Upper lobe of left lung (tissue), 6 donors: ENCODE measurements around the gene CST8. TPM values are rescaled to one million over a fixed set of nuclear protein-coding genes. Genes with fewer than 3 reads are reported as not detected.

Experiments used
- ATAC-seq, 2 donors: fragments of 200-7000 bp; cut with Tn5 transposase; one replicate each; pipeline ENCODE4 v1.9.1; 2022; ENCODE audit warnings: mild to moderate bottlenecking in 2 of 2, moderate library complexity in 2 of 2; ENCODE audit not compliant: low FRiP score in 2 of 2
- DNase-seq, 2 donors: peaks; one replicate each; pipeline ENCODE4 v3.0.0-alpha.2; 2019 to 2020
- H3K27ac ChIP-seq, 4 donors: fragments of 200-600 bp; sonication (generic); one replicate each; pipeline ENCODE4 v1.5.1; 2016 to 2019
- H3K27me3 ChIP-seq, 4 donors: fragments of 200-600 bp; sonication (generic); one replicate each; pipeline ENCODE4 v1.5.1; 2017 to 2019
- H3K36me3 ChIP-seq, 4 donors: fragments of 200-600 bp; sonication (generic); one replicate each; pipeline ENCODE4 v1.5.1; 2016 to 2019
- H3K4me1 ChIP-seq, 4 donors: fragments of 200-600 bp; sonication (generic); one replicate each; pipeline ENCODE4 v1.5.1; 2018 to 2019
- H3K4me3 ChIP-seq, 4 donors: fragments of 200-600 bp; sonication (generic); one replicate each; pipeline ENCODE4 v1.5.1; 2017 to 2019; ENCODE audit warnings: mild to moderate bottlenecking in 2 of 4, moderate library complexity in 1 of 4
- H3K9me3 ChIP-seq, 4 donors: fragments of 200-600 bp; sonication (generic); one replicate each; pipeline ENCODE4 v1.5.1; 2018 to 2019
- CTCF ChIP-seq, 6 experiments: fragments of 450-650 bp in 4 of 6; fragments of 200-600 bp in 2 of 6; sonication (generic) in 2 of 6; IDR thresholded peaks; one replicate each; pipeline ENCODE4 v1.5.1; 2016 to 2019; ENCODE audit warnings: antibody characterized with exemption in 6 of 6
- EP300 ChIP-seq, 4 donors: sonication (generic); formaldehyde crosslinking; IDR thresholded peaks; one replicate each; pipeline ENCODE4 v1.5.1; 2017; ENCODE audit warnings: antibody characterized with exemption in 4 of 4, control low read depth in 2 of 4
- POLR2A ChIP-seq, 4 donors: fragments of 450-650 bp; IDR thresholded peaks; one replicate each; pipeline ENCODE4 v1.5.1; 2016 to 2017; ENCODE audit warnings: antibody characterized with exemption in 4 of 4, mild to moderate bottlenecking in 2 of 4
- POLR2AphosphoS5 ChIP-seq, 2 donors: sonication (generic); formaldehyde crosslinking; IDR thresholded peaks; one replicate each; pipeline ENCODE4 v1.5.1; 2017; ENCODE audit warnings: antibody characterized with exemption in 2 of 2
- WGBS, 2 donors: methylation state at CpG; one replicate each; pipeline ENCODE4 v1.1.5; 2017 to 2018; 5-methylcytosine and 5-hydroxymethylcytosine counted together
- total RNA-seq, 6 donors: library from RNA; depleted of rRNA in 4 of 6; stranded (reverse); fragments of >200 nt in 4 of 6; gene quantifications; one replicate each; pipeline versions ENCODE4 v1.1.0 to v1.2.1, GENCODE V29; 2016 to 2021
- donor health status: DM: no; HTN: no; CAD: no; lungs with moderate emphysema.
- donor health status: DM: no; HTN: yes; CAD: no; lungs with severe emphysema.

CST8 gene
- total RNA-seq, 6 donors from 2014 or later, result not detected

GRCh38 chr20:23497536-23497935 lies 6.6 kb downstream of the CST8 start:
- Histone ChIP-seq H3K4me1 (no peaks in the 10 kb centered on the region), H3K36me3 (no peaks in the 10 kb centered on the region), H3K27me3 (no peaks in the 10 kb centered on the region), H3K9me3 (no peaks in the 10 kb centered on the region), H3K27ac (no peak overlapping the region), H3K4me3 (no peak overlapping the region)
- DNase-seq (no peak), ATAC-seq (no peak)
- 71 to 87% methylated on average over 1 of the region's 1 CpG for WGBS, 2 donors
- TF ChIP-seq EP300 (IDR thresholded peaks at IDR 0.05) (no peak), POLR2AphosphoS5 (IDR thresholded peaks at IDR 0.05) (no peak), POLR2A (IDR thresholded peaks at IDR 0.05) (no peak), CTCF (IDR thresholded peaks at IDR 0.05) (no peak)

GRCh38 chr20:23501926-23502325 lies 11.0 kb downstream of the CST8 start:
- WGBS, 2 donors, result 83 to 87% methylated on average over 4 of the region's 4 CpGs
- Histone ChIP-seq H3K4me3 (no peak overlapping the region), H3K4me1 (no peaks in the 10 kb centered on the region), H3K9me3 (no peaks in the 10 kb centered on the region), H3K36me3 (no peaks in the 10 kb centered on the region), H3K27ac (no peak overlapping the region), H3K27me3 (no peaks in the 10 kb centered on the region)
- DNase-seq (no peak), ATAC-seq (no peak)
- no peak for TF ChIP-seq POLR2A (IDR thresholded peaks at IDR 0.05)

- no peaks in the 10 kb centered on the region for H3K4me1 ChIP-seq
- ATAC-seq, result no peak
- DNase-seq, result peak in 1 of 2 donors; percentile 43
- no peaks in the 10 kb centered on the region for H3K36me3 ChIP-seq
- no peak overlapping the region for H3K27ac ChIP-seq
- no peaks in the 10 kb centered on the region for H3K27me3 ChIP-seq
- no peak for TF ChIP-seq EP300 (IDR thresholded peaks at IDR 0.05)
- TF ChIP-seq POLR2A (IDR thresholded peaks at IDR 0.05), result no peak
- TF ChIP-seq POLR2AphosphoS5 (IDR thresholded peaks at IDR 0.05), result no peak
- TF ChIP-seq CTCF (IDR thresholded peaks at IDR 0.05), result no peak
- no peaks in the 10 kb centered on the region for H3K9me3 ChIP-seq
- H3K4me3 ChIP-seq, result no peak overlapping the region
- 79 to 85% methylated on average over 14 of the region's 14 CpGs for WGBS, 2 donors
Observed at GRCh38 chr20:23503649-23504048, 12.7 kb downstream of the CST8 start.

GRCh38 chr20:23507346-23507745 lies 16.4 kb downstream of the CST8 start:
- ATAC-seq (no peak), DNase-seq (no peak)
- 85 to 89% methylated on average over 6 of the region's 6 CpGs for WGBS, 2 donors
- Histone ChIP-seq H3K4me3 (no peak overlapping the region), H3K27ac (no peak overlapping the region), H3K27me3 (no peaks in the 10 kb centered on the region), H3K4me1 (no peaks in the 10 kb centered on the region), H3K9me3 (no peaks in the 10 kb centered on the region), H3K36me3 (no peaks in the 10 kb centered on the region)
- TF ChIP-seq POLR2AphosphoS5 (IDR thresholded peaks at IDR 0.05), result no peak
- no peak for TF ChIP-seq CTCF (IDR thresholded peaks at IDR 0.05)
- TF ChIP-seq POLR2A (IDR thresholded peaks at IDR 0.05), result no peak
- no peak for TF ChIP-seq EP300 (IDR thresholded peaks at IDR 0.05)

- peak in 1 of 2 donors; percentile 39 for ATAC-seq
- 60 to 61% methylated on average over 7 to 8 of the region's 8 CpGs for WGBS, 2 donors
Observed at GRCh38 chr20:23508449-23509229, 17.7 kb downstream of the CST8 start.

More at GRCh38 chr20:23508449-23509229, 17.7 kb downstream of the CST8 start:
- Histone ChIP-seq H3K36me3 (no peaks in the 10 kb centered on the region), H3K4me1 (no peaks in the 10 kb centered on the region), H3K27ac (no peak overlapping the region), H3K9me3 (no peaks in the 10 kb centered on the region), H3K27me3 (no peaks in the 10 kb centered on the region), H3K4me3 (no peak overlapping the region)
- TF ChIP-seq POLR2AphosphoS5 (IDR thresholded peaks at IDR 0.05) (no peak), EP300 (IDR thresholded peaks at IDR 0.05) (no peak), POLR2A (IDR thresholded peaks at IDR 0.05) (no peak), CTCF (IDR thresholded peaks at IDR 0.05) (no peak)
- no peak for DNase-seq
